HG03045 (cell line): ENCODE data around the gene BRWD1.
"Not testable (repeated sequence)": the region's sequence is repeated elsewhere in the genome, so short reads cannot be mapped to it uniquely, and the experiment has no call there.

Experiments used
- ATAC-seq: cut with Tn5 transposase; IDR thresholded peaks from one replicate; pipeline ENCODE4 v1.9.1; 2021; ENCODE audit warnings: mild to moderate bottlenecking, moderate library complexity; ENCODE audit not compliant: unreplicated experiment

The BRWD1 gene

DNA sequence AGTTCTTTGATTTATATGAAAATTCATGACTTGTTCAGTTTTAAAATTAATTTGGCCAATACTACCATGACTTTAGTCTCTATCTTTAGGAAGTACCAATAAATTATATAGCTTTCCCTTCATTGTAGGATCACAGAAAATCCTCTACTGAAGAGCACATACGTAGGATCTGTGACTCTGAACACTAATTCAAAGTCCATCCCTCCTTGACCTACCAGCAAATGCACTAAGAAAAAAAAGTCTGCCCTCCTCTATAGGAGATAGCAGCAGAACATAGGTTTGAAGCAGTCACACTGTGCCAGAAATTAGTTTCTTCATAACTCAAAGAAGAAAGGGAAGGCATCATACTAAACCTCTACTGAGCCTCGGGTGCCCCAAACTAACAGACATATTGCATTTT is 16.5 kb downstream of the BRWD1 start:
- ATAC-seq, result no peak

DNA sequence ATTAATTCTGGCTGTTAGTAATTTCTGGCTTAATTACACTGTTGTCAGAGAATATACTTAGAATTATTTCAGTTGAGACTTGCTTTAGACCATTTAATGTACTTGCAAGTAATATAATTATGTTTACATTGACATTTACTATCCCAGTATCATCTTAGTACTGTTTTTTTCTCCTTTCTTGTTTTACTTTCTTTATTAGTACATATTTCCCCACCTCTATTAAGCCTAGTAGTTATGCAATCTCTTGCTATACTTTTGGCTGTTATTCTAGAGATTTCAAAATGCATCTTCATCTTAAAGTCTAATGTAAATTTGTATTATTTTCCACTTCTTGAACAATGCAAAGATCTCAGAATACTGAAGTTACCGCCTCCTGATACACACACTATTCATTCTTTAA is 24.4 kb downstream of the BRWD1 start:
- no peak for ATAC-seq

DNA sequence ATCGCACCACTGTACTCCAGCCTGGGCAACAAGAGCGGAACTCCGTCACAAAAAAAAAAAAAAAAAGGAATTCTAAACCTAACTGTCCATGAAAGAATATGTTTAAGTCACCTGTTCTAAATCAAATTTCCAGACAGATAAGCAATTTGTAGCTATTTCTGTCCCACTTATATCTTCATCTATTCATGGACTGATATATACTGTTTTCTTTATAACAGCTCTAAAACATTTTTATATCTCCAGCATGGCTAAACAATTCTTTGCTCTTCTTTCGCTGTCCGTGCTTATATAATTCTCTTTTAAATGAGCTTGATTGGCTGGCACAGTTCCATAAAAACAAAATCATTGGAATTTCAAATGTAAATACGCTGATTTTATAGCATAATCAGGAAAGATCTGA is 30.5 kb downstream of the BRWD1 start:
- no peak for ATAC-seq

DNA sequence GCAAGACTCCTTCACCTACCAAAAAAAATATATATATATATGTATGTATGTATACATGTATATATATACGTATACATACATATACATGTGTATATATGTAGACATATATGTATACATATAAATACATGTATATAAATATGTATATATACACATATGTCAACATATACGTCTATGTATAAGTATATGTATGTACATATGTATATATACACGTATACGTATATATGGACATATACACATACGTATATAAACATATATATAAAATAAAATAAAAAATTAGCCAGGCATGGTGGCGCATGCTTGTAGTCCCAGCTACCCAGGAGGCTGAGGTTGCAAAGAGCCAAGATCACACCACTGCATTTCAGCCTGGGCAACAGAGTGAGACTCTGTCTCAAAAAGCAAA is 31.6 kb downstream of the BRWD1 start:
- ATAC-seq, result no peak

DNA sequence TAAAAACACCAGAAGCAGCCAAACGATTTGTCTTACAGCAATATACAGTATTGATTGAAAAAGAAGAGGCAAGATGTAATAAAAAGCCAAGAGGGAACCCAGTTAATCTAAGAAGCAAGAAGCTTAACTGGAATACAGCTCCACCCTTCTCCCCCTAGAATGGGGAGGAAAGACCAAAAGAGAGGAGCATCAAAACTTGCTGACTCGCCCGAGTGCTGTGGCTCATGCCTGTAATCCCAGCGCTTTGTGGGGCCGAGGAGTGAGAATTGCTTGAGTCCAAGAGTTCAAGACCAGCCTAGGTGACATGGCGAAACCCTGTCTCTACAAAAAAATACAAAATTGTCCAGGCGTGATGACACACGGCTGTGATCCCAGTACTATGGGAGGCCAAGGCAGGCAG is 32.2 kb downstream of the BRWD1 start:
- no peak for ATAC-seq

DNA sequence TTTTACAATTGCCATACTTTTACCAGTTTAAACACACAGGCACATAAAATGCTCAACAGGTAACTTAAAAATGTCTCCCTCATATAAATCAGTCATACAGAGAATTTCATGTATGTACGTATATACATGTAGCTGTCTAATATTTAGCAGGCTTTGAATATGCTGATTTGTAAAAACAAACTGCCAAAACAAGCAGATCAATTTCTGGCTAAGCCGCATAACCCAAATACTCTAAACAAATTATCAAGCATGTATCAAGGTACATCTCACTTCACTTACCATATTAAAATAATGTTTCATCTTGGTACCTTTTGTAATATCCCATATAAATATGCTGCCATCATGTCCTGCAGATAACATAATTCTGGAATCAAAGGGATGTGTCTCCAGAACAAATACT is 43.8 kb downstream of the BRWD1 start:
- no peak for ATAC-seq

DNA sequence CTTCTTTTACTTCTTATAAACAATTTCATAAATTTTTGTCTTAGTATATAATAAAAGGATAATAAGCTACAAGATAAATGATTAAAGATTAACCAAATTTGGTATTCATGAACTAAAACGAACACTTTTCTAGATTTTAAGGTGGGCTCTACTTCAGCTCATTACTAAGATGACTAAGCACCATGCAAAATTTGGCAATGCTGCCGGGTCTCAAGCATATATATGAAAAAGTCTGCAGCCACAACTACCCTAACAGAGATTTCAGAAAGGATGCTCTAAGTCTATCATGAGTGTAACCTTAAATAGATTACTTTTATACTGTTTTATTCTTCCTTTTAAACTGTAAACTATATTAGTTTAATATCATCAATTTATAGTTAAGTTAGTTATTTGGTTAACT is 47.8 kb downstream of the BRWD1 start:
- no peak for ATAC-seq

DNA sequence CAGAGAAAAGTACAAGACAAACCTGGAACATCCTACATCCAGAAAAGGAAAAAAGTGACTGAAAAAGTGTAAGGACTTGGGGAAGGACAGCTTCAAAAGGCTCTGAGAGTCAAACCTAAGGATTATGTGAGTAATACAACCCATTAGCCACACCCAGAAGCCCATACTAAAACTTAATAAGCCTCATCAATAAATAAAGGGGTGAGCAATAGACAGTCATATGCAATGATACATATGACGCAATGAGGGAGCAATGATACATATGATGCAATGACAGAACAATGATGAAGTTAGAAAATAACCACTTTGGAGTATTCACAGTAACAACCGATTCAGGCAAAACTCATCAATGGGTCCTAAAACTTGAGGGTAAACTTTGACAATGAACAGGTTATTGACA is 50.1 kb downstream of the BRWD1 start:
- no peak for ATAC-seq

DNA sequence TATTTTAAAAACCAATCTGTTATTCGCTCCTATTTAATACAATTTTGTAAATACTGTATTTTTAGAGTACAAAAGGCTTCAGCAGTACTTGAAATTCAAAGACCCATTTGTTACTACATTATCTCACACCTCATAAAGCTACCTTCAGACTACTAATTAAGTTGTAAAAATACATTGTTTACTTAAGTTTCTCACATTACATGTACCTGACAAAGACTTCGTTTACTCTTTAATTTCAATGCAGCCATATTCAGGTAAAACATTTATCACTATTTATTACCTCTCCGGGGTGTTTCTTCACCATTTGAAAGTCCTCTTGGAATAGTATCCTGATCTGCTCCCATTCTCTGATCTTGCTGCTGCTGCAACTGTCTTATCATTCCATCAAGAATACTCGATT is 55.2 kb downstream of the BRWD1 start:
- ATAC-seq, result no peak

DNA sequence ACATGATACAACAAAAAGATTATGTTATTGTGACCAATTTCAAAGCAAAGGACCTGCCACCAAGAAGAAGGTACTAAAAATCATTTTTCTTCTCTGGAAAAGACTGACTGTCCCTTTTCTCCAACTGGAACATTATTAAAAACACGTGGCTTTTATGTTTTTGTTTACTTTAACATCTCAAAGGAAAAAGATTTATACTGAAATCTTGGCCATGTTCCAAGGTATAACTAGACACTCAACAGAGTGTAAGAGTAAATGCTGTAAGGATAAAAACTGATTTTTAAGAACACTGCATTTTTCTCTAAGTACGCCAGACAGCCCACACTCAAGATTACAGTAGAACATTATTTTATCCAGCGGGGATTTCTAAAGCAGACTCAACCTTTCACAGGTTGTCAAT is 62.1 kb downstream of the BRWD1 start:
- no peak for ATAC-seq

DNA sequence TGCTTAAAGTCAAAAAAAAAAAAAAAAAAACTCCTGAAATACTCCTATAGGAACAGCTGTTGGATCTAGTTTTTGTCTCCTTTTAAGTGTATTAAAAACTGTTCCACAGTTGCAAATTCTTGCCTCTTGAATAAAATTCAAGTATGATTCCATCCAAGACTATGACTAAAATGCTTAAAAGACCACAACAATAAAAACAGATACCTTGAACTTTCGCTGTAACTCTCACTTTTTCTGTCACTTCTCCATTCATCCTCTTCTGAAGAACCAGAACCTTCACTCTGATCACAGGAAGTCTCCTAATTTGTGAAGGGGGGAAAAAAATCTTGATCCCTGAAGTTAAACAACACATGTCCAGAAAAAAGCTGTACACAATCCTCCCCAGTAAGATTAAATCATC is 75.2 kb downstream of the BRWD1 start:
- ATAC-seq, result no peak

DNA sequence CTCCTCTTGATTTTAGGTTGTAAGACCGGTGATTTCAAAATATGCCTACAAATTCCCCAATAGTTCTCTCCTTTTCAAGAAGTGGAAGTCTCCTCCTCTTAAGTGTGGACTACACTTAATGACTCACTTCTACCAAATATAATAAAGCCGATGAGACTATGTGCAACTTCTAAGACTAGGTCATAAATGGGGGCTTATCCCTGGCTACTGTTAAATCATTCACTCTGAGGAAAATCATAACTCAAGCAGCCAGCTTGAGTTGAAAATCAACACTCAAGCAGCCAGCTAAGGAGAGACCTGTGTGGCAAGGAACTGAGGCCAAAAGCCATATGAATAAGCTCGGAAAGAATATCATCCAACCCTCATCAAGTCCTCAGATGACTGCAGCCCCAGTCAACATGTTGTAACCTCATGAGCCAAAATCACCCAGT is 80.6 kb downstream of the BRWD1 start:
- no peak for ATAC-seq

DNA sequence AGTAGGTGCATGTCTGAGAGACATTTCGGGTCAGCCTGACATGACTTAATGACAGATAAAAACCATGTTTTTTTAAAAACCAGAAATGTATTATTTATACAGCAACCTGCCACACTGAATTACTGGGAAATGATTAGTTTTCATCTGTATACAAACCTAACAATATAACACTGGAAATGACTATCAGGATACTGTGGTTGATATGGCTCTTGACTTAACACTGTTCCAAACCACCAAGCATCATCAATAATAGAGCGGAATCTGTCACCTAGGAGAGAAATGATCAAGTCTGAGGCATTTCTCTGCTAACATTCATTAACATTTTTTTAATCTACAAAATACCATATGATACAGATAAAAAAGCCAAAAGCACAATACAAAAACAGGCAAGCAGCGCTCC is 88.5 kb downstream of the BRWD1 start:
- no peak for ATAC-seq

DNA sequence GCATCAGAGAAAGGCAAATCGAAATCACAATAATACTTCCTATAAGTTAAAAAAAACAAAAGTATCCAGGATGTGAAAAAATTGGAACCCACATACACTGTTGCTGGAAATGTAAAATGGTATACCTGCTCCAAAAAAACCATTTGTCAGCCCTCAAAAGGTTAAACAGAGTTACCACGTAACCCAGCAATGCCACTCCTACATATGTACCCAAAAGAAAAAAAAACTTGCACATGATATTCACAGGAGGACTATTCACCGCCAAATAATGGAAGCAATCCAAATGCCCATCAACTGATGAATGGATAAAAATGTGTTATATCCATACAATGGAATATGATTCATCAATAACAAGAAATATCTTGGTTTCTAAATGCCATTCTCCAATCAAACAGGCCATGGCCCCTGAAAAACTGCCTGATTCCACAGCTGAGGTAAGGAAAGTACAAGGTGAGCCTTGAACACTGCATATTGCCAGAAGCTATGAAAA is 91.4 kb downstream of the BRWD1 start:
- no peak for ATAC-seq

DNA sequence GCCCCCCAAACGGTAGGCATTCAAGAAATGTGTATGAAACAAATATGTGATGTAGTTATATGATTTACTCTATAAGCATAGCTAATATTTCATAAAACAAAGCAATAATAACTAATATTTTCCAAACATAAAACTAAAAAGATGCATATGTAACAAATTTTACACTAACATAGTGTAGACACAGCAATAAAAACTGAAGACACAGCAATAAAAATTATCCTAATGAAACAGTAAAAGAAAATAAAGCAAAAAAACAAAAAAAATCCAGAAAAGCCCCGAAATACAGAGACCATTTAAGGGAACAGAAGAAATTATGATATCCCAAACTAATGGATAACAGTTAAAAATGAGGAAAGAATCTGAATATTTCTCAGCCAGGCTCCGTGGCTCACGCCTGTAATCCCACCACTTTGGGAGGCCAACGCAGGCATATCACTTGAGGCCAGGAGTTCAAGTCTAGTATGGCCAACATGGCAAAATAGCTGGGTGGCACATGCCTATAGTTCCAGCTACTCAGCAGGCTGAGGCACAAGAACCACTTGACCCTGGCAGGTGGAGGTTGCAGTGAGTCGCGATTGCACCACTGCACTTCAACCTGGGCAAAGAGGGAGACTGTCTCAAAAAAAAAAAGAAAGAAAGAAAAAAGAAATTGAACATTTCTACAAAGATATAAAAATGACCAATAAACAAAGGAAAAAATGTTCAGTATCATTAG is 92.0 kb downstream of the BRWD1 start:
- ATAC-seq, result no peak

DNA sequence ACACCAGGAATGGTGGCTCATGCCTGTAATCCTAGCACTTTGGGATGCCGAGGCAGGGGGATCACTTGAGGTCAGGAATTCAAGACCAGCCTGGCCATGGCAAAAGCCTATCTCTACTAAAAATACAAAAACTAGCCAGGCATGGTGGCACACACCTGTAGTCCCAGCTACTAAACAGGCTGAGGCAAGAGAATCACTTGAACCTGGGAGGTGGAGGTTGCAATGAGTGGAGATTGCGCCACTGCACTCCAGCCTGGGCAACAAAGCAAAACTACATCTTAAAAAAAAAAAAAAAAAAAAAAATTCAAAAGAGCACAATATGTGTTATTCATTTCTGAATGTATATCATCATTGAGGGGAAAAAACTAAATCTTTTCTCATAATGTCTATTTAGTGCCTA is 92.6 kb downstream of the BRWD1 start:
- ATAC-seq, result not testable (repeated sequence)

DNA sequence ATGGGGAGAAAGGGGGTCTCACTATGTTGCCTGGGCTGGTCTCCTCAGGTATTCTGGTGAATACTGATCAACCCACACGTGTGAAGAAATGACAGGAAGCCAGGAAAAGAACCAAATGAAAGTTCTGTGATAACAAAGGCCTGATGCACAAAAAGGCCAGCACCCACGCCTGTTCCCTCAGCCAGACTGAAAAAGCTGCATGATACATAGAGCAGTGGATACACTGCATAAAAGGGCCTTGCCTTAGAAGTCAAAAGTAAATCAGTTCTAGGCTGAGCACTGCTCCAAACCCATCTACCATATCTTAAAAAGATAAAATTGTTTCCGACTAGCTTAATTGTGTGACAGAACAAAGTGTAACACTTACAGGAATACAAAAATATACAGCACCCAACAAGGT is 93.3 kb downstream of the BRWD1 start:
- no peak for ATAC-seq

DNA sequence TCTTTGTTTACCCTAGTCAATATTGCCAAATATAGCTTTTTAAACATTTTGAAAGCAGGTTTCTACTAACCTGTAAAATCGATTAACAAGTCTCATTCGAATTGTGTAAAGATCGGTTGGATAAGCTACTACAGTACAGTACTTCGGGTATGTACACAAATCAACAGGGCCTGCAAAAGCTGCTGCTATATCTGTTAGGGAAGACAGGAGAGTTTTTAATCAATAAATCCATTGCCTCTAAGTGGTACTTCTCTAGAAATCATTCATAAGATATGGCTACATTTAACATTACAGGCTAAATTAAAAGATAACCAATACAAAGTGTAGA is 95.4 kb downstream of the BRWD1 start:
- ATAC-seq, result no peak

DNA sequence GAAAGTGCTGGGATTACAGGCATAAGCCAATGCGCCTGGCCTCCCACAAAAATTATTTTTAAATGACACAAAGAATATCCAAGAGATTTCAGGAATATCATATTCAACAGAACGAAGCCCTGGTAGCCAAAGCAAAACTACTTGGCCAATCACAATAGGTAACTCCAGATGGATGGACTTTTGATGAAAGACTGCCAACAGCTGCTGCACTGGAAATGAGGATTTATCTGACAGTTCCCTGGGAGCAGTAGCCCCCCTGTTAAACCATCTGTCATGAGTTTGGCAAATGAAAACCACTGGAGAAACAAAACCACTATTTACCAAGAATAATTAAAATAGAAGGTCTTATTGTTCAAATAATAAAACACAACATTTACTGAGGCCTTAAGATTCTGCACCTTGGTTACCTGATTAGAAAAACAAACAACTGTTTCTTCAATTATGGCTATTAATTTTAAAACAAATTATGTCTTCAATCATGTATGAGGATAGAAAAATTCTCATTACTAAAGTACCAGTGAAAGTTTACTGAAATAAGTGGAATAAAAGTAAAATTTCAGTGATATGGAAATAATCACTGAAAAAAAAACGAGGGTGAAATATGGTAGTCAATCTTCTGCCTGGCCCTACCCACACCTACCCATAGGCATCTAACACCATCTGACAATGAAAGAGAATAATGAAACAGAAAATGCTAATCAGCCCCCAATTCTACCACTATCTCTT is 95.9 kb downstream of the BRWD1 start:
- ATAC-seq, result no peak

DNA sequence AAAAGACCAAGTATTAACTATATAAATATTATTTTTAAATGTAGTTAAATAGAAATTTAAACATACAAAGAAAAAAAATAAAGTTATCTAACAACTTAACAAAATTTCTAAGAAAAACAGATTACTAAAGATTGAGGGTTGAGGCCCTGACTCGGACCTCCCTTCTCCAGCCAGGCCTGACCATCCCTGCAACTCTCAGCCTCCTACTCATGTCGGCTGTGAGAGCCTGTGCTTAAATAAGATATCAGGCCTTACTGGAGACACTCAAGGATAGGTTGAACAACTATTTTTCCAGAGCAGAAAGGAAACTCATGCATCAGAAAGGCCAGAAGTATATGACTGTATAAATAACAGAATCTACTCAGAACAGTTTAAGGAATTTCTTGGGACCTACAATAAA is 97.1 kb downstream of the BRWD1 start:
- ATAC-seq, result no peak

DNA sequence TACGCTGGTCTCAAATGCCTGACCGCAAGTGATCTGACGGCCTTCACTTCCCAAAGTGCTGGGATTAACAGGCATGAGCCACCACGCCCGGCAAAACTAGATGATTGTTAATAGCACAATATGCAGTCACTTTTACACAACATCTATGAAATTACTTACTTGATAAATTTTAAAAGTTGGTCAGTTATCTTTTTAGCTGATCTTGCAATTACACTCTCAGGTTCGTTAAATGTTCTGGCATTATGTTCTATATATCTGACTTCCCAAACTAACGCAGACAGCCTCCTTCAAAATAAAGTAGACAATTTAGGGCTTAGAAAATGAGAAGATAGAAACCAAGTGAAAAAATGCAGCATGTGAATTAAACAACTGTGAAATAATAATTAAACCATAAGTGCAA is 98.4 kb downstream of the BRWD1 start:
- no peak for ATAC-seq

DNA sequence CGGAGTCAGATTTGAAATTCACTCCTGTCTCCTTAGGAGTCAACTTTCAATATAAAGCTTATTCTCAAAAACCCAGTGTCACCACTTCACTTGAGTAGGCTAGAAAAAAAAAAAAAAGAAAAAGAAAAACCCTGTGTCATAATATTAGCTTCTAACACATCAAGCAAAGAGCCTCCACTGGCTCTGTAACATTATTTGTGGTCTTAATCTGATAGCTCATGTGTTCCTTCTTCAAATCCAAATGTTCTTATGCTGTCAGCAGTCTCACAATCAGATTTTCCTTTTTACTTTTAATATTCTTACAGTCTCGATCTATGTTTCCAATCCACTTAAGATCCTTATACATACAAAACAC is 104.1 kb downstream of the BRWD1 start:
- ATAC-seq, result no peak
